ENCODE measurements around the gene KRT76.

DNA sequence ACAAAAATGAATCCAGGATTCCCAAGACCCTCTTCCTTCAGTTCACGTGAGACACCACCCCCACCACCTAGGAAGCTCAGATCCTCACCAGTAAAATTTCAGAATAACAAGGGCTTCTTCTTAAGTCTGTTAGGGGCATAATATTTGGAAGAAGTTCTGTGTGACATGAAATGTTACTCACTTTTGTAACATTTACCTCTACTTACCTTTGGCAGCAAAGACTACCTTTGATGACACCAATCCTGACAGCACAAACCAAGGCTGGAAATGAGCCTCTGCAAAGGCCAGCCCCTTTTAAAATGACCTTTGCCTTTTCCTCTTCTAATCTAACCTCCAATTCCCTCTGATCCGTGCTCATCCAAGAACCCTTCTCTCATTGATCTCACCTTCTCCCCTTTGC lies 54.5 kb downstream of the KRT76 start:
- TF ChIP-seq, protein P1, sequence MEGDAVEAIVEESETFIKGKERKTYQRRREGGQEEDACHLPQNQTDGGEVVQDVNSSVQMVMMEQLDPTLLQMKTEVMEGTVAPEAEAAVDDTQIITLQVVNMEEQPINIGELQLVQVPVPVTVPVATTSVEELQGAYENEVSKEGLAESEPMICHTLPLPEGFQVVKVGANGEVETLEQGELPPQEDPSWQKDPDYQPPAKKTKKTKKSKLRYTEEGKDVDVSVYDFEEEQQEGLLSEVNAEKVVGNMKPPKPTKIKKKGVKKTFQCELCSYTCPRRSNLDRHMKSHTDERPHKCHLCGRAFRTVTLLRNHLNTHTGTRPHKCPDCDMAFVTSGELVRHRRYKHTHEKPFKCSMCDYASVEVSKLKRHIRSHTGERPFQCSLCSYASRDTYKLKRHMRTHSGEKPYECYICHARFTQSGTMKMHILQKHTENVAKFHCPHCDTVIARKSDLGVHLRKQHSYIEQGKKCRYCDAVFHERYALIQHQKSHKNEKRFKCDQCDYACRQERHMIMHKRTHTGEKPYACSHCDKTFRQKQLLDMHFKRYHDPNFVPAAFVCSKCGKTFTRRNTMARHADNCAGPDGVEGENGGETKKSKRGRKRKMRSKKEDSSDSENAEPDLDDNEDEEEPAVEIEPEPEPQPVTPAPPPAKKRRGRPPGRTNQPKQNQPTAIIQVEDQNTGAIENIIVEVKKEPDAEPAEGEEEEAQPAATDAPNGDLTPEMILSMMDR (IDR thresholded peaks at IDR 0.05 in 4 of 5, conservative IDR thresholded peaks at IDR 0.05 in 1 of 5): no peak
- TF ChIP-seq POLR2A (IDR thresholded peaks at IDR 0.05): no peak

All from gastrocnemius medialis (tissue), 4 donors.